Endodermal cell (in vitro differentiated cells): ENCODE data around the gene MOSMO. TPM values are rescaled to one million over a fixed set of nuclear protein-coding genes. Genes with fewer than 3 reads are reported as not detected.

Experiments
- DNase-seq: peaks from one replicate; pipeline ENCODE4 v3.0.0-alpha.2; 2017
- H3K27ac ChIP-seq: 2 replicates; pipeline ENCODE4 v1.5.1; 2013; ENCODE audit warnings: mild to moderate bottlenecking, low read depth, low read length, moderate library complexity
- H3K27me3 ChIP-seq: 2 replicates; pipeline ENCODE4 v1.6.1; 2013; ENCODE audit warnings: mild to moderate bottlenecking, low read length, moderate library complexity; ENCODE audit not compliant: insufficient read depth, control insufficient read depth, poor library complexity, severe bottlenecking
- H3K36me3 ChIP-seq: 2 replicates; pipeline ENCODE4 v1.7.0; 2013; ENCODE audit warnings: mild to moderate bottlenecking, low read length, moderate library complexity; ENCODE audit not compliant: control insufficient read depth, insufficient read depth
- H3K4me1 ChIP-seq: one replicate; pipeline ENCODE4 v1.7.0; 2013; ENCODE audit warnings: low read length; ENCODE audit not compliant: control insufficient read depth, insufficient read depth
- H3K4me3 ChIP-seq: 2 replicates; pipeline ENCODE4 v1.5.1; 2013; ENCODE audit warnings: mild to moderate bottlenecking, low read length, moderate library complexity
- H3K9ac ChIP-seq: 2 replicates; pipeline ENCODE4 v1.6.1; 2013; ENCODE audit warnings: mild to moderate bottlenecking, low read length, moderate library complexity; ENCODE audit not compliant: poor library complexity, severe bottlenecking; ENCODE audit errors: extremely low read depth
- H3K9me3 ChIP-seq: 2 replicates; pipeline ENCODE4 v1.6.1; 2013; ENCODE audit warnings: mild to moderate bottlenecking, low read length, moderate library complexity; ENCODE audit not compliant: control insufficient read depth
- H3K27ac Mint-ChIP-seq: 2 replicates; pipeline ENCODE4 v1.8.0; 2020; ENCODE audit warnings: mixed read lengths
- H3K27me3 Mint-ChIP-seq: 2 replicates; pipeline ENCODE4 v1.8.0; 2021; ENCODE audit warnings: mild to moderate bottlenecking, mixed read lengths; ENCODE audit not compliant: insufficient read depth
- H3K36me3 Mint-ChIP-seq: 2 replicates; pipeline ENCODE4 v1.8.0; 2020; ENCODE audit warnings: low read depth, mixed read lengths
- H3K4me1 Mint-ChIP-seq: 2 replicates; pipeline ENCODE4 v1.8.0; 2020; ENCODE audit warnings: mixed read lengths
- H3K4me3 Mint-ChIP-seq: 2 replicates; pipeline ENCODE4 v1.8.0; 2020; ENCODE audit warnings: mild to moderate bottlenecking, moderate library complexity, mixed read lengths
- H3K9me3 Mint-ChIP-seq: 2 replicates; pipeline ENCODE4 v1.8.0; 2020; ENCODE audit warnings: mild to moderate bottlenecking, mixed read lengths
- WGBS, 2 experiments: methylation state at CpG; one replicate each; pipeline versions ENCODE4 v1.1.5 to v1.1.7; 2013; ENCODE audit warnings: missing lambda C conversion rate in 2 of 2, mixed read lengths in 1 of 2; ENCODE audit not compliant: insufficient coverage in 1 of 2, insufficient read length in 1 of 2; 5-methylcytosine and 5-hydroxymethylcytosine counted together
- total RNA-seq, 2 donors: library from RNA; stranded (reverse); fragmentation: NEBNext Ultra II Directional in 1 of 2; extraction: Animal tissue kit (Norgen Biotek cat#: 25700) in 1 of 2; gene quantifications; 2 replicates in 1 of 2; 3 replicates in 1 of 2; pipeline ENCODE4 v1.2.1, GENCODE V29; 2021
- TF ChIP-seq, protein P1 (sequence below): fragments of 200-600 bp; sonication (generic); conservative IDR thresholded peaks from 2 replicates; pipeline ENCODE4 v1.5.0; 2021; ENCODE audit warnings: antibody characterized with exemption, mild to moderate bottlenecking

The MOSMO gene
- total RNA-seq, 2 donors from 2014 or later = 12.6 to 14.7 TPM

- Histone ChIP-seq H3K27me3 (no peaks in the 10 kb centered on the region), H3K4me3 (no peak overlapping the region), H3K9me3 (no peaks in the 10 kb centered on the region), H3K4me1 (no peaks in the 10 kb centered on the region), H3K27ac (no peak overlapping the region), H3K36me3 (peaks cover 23% of the 10 kb centered on the region), H3K9ac (no peak overlapping the region)
- TF ChIP-seq, protein P1, sequence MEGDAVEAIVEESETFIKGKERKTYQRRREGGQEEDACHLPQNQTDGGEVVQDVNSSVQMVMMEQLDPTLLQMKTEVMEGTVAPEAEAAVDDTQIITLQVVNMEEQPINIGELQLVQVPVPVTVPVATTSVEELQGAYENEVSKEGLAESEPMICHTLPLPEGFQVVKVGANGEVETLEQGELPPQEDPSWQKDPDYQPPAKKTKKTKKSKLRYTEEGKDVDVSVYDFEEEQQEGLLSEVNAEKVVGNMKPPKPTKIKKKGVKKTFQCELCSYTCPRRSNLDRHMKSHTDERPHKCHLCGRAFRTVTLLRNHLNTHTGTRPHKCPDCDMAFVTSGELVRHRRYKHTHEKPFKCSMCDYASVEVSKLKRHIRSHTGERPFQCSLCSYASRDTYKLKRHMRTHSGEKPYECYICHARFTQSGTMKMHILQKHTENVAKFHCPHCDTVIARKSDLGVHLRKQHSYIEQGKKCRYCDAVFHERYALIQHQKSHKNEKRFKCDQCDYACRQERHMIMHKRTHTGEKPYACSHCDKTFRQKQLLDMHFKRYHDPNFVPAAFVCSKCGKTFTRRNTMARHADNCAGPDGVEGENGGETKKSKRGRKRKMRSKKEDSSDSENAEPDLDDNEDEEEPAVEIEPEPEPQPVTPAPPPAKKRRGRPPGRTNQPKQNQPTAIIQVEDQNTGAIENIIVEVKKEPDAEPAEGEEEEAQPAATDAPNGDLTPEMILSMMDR = no peak
- Mint-ChIP-seq H3K27ac (no peak overlapping the region), H3K36me3 (peaks cover 11% of the 10 kb centered on the region), H3K4me3 (no peak overlapping the region), H3K9me3 (no peaks in the 10 kb centered on the region), H3K27me3 (no peaks in the 10 kb centered on the region), H3K4me1 (no peaks in the 10 kb centered on the region)
- WGBS, 2 experiments = 95 to 100% methylated on average over 2 of the region's 2 CpGs
- DNase-seq = no peak
Measured at GRCh38 chr16:21987498-21987897, 20.4 kb upstream of the MOSMO start.

DNA sequence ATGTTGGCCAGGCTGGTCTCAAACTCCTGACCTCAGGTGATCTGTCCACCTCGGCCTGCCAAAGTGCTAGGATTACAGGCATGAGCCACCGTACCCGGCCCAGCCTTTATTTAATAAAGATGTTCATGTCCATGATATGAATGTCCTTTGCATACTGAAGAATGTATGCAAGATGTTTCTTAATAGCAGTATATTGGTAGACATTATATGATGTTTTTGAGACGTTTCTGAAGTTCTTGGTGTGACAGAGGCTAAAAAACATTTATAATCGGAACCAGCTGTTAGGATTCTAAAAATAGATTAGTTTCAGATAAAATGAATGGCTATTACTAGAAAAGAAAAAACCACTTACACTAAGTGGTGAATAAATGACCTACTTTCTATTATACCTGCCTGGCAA lies 18.8 kb upstream of the MOSMO start:
- Mint-ChIP-seq H3K4me1 (no peaks in the 10 kb centered on the region), H3K27ac (no peak overlapping the region), H3K9me3 (no peaks in the 10 kb centered on the region), H3K36me3 (peaks cover 4% of the 10 kb centered on the region), H3K27me3 (no peaks in the 10 kb centered on the region), H3K4me3 (no peak overlapping the region)
- no peak overlapping the region for H3K9ac ChIP-seq
- no peak overlapping the region for H3K27ac ChIP-seq
- H3K4me3 ChIP-seq = no peak overlapping the region
- H3K9me3 ChIP-seq = no peaks in the 10 kb centered on the region
- TF ChIP-seq, protein P1 = no peak
- 60 to 95% methylated on average over 1 to 5 of the region's 5 CpGs for WGBS, 2 experiments
- H3K36me3 ChIP-seq = peaks cover 7% of the 10 kb centered on the region
- no peaks in the 10 kb centered on the region for H3K4me1 ChIP-seq
- H3K27me3 ChIP-seq = no peaks in the 10 kb centered on the region
- no peak for DNase-seq

GRCh38 chr16:21989751-21990150 lies 18.2 kb upstream of the MOSMO start:
- Mint-ChIP-seq H3K36me3 (peaks cover under 1% of the 10 kb centered on the region), H3K9me3 (no peaks in the 10 kb centered on the region), H3K27ac (no peak overlapping the region), H3K4me1 (no peaks in the 10 kb centered on the region), H3K4me3 (no peak overlapping the region), H3K27me3 (no peaks in the 10 kb centered on the region)
- no peak overlapping the region for H3K27ac ChIP-seq
- H3K4me1 ChIP-seq = no peaks in the 10 kb centered on the region
- no peak overlapping the region for H3K4me3 ChIP-seq
- no peak for DNase-seq
- TF ChIP-seq, protein P1 = no peak
- no peaks in the 10 kb centered on the region for H3K27me3 ChIP-seq
- no peak overlapping the region for H3K9ac ChIP-seq
- peaks cover under 1% of the 10 kb centered on the region for H3K36me3 ChIP-seq
- no peaks in the 10 kb centered on the region for H3K9me3 ChIP-seq
- 88% methylated on average over 2 of the region's 2 CpGs; no CpG with 5 or more reads in 1 of the 2 experiments for WGBS, 2 experiments
